DND-41 (cell line): ENCODE measurements around the gene CHCHD3.

Experiments used
- EZH2 ChIP-seq: IDR thresholded peaks from 3 replicates; pipeline ENCODE4 v1.6.1; 2012; ENCODE audit warnings: borderline replicate concordance, low read depth, mild to moderate bottlenecking, moderate library complexity, low read length, inconsistent platforms; ENCODE audit not compliant: severe bottlenecking
- TF ChIP-seq, protein P1 (sequence below): IDR thresholded peaks from 2 replicates; pipeline ENCODE4 v1.5.1; 2012; ENCODE audit warnings: borderline replicate concordance, low read length, moderate library complexity, mild to moderate bottlenecking; ENCODE audit not compliant: poor library complexity, severe bottlenecking; ENCODE audit errors: extremely low read depth

DNA sequence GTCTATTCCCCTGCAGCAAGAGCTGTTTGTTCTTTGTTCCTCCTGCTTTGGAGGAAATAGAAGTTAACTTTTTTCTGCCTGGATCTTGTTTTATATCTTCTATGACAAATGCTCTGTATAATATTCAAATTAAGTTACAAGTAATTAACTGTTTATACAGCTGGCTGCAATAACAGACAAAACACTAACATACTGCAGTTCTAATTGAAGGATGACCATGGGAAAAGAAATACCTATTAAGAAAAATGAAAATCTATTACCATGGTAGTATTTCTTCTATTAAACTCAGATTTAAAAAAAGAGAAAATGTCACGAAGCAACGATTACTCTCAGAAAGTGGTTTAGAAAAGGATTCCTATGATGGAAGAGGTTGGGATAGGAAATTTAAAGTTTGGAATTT, 291.8 kb downstream of the CHCHD3 start:
- TF ChIP-seq, protein P1, sequence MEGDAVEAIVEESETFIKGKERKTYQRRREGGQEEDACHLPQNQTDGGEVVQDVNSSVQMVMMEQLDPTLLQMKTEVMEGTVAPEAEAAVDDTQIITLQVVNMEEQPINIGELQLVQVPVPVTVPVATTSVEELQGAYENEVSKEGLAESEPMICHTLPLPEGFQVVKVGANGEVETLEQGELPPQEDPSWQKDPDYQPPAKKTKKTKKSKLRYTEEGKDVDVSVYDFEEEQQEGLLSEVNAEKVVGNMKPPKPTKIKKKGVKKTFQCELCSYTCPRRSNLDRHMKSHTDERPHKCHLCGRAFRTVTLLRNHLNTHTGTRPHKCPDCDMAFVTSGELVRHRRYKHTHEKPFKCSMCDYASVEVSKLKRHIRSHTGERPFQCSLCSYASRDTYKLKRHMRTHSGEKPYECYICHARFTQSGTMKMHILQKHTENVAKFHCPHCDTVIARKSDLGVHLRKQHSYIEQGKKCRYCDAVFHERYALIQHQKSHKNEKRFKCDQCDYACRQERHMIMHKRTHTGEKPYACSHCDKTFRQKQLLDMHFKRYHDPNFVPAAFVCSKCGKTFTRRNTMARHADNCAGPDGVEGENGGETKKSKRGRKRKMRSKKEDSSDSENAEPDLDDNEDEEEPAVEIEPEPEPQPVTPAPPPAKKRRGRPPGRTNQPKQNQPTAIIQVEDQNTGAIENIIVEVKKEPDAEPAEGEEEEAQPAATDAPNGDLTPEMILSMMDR: no peak
- TF ChIP-seq EZH2: no peak
